ENCODE data around the gene APBB1IP.

GRCh38 chr10:26528715-26529393 is 90.7 kb downstream of the APBB1IP start:
- TF ChIP-seq CTCF (IDR thresholded peaks at IDR 0.05) (no peak), POLR2AphosphoS5 (IDR thresholded peaks at IDR 0.05) (no peak), EP300 (IDR thresholded peaks at IDR 0.05) (no peak)

Data from stomach (tissue), 4 donors.